Heart left ventricle (tissue), 16 donors: ENCODE results near the gene IGF2BP1. TPM values are rescaled to one million over a fixed set of nuclear protein-coding genes. Genes with fewer than 3 reads are reported as not detected.

Source experiments
- ATAC-seq, 4 donors: fragments of 200-7000 bp; cut with Tn5 transposase; one replicate each; pipeline ENCODE4 v1.9.1; 2020 to 2022; ENCODE audit warnings: moderate library complexity in 4 of 4, mild to moderate bottlenecking in 3 of 4, moderate number of reproducible peaks in 1 of 4
- DNase-seq, 5 donors: peaks; one replicate each; pipeline ENCODE4 v3.0.0-alpha.2; 2020
- H3K27ac ChIP-seq, 12 donors: fragments of 200-600 bp; sonication (generic) in 4 of 12; one replicate each; pipeline versions ENCODE4 v1.5.0 to v1.8.0; 2016 to 2022; ENCODE audit warnings: mild to moderate bottlenecking in 2 of 12
- H3K27me3 ChIP-seq, 9 donors: fragments of 200-600 bp; sonication (generic) in 2 of 9; one replicate each; pipeline versions ENCODE4 v1.5.1 to v1.8.0; 2016 to 2022; ENCODE audit warnings: mild to moderate bottlenecking in 3 of 9
- H3K36me3 ChIP-seq, 9 donors: fragments of 200-600 bp; sonication (generic) in 2 of 9; one replicate each; pipeline versions ENCODE4 v1.5.0 to v1.8.0; 2018 to 2022; ENCODE audit warnings: mild to moderate bottlenecking in 2 of 9
- H3K4me1 ChIP-seq, 12 donors: fragments of 200-600 bp; sonication (generic) in 4 of 12; one replicate each; pipeline versions ENCODE4 v1.5.0 to v1.8.0; 2016 to 2022; ENCODE audit warnings: mild to moderate bottlenecking in 3 of 12
- H3K4me3 ChIP-seq, 12 donors: fragments of 200-600 bp; sonication (generic) in 4 of 12; one replicate each; pipeline versions ENCODE4 v1.5.0 to v1.8.0; 2017 to 2022; ENCODE audit warnings: mild to moderate bottlenecking in 9 of 12, moderate library complexity in 4 of 12
- H3K9me3 ChIP-seq, 12 donors: fragments of 200-600 bp; sonication (generic) in 4 of 12; one replicate each; pipeline versions ENCODE4 v1.5.0 to v1.8.0; 2016 to 2022; ENCODE audit warnings: mild to moderate bottlenecking in 1 of 12
- POLR2A ChIP-seq, 2 donors: fragments of 450-650 bp; IDR thresholded peaks; one replicate each; pipeline ENCODE4 v1.6.1; 2017; ENCODE audit warnings: antibody characterized with exemption in 2 of 2, mild to moderate bottlenecking in 2 of 2, moderate library complexity in 2 of 2
- WGBS, 4 donors: extraction: QIAGEN DNeasy Blood & Tissue Kit in 2 of 4; methylation state at CpG; one replicate each; pipeline versions ENCODE4 v1.1.5 to v1.1.7; 2013 to 2018; 5-methylcytosine and 5-hydroxymethylcytosine counted together
- intact Hi-C, 10 donors: fragments of 100-400 bp; cut with DNase I; formaldehyde crosslinking; loops; one replicate each; pipeline versions ENCODE4 v1.11.1 to v1.14.2; 2022
- polyA plus RNA-seq, 2 donors: library from polyadenylated mRNA; stranded (reverse); fragments of 200-250 nt; gene quantifications; one replicate each; pipeline ENCODE4 v1.2.3, GENCODE V29; 2013
- total RNA-seq, 9 donors: library from RNA; depleted of rRNA in 2 of 9; stranded (reverse); fragments of >200 nt in 2 of 9; fragmentation: NEBNext Ultra II Directional in 3 of 9; extraction: Animal tissue kit (Norgen Biotek cat#: 25700) in 3 of 9; gene quantifications; one replicate each; pipeline versions ENCODE4 v1.1.0 to v1.2.4, GENCODE V29; 2016 to 2023
- TF ChIP-seq, protein P1 (sequence below), 12 donors: fragments of 200-600 bp; sonication (generic) in 4 of 12; IDR thresholded peaks; one replicate each; pipeline versions ENCODE4 v1.5.0 to v1.8.0; 2018 to 2022; ENCODE audit warnings: antibody characterized with exemption in 12 of 12, mild to moderate bottlenecking in 5 of 12
- donor health status: ischemic (EF 13 %, LVEDD 7.1; RV severe dilation, severe dysfunction).
- donor health status: healthy with polysubstance abuse.
- donor health status: DM: no; HTN: yes; CAD: no.
- donor health status: DM: no; HTN: no; CAD: no.
- donor health status: ischemic (EF 25% LVEDD 6.9; RV normal size, moderate dysfunction).
- donor health status: ischemic (EF 25% LVEDD 5.7; RV mildly dilated, moderate dysfunction).
- donor health status: healthy.
- donor health status: DM: yes; HTN: yes; CAD: no.
- donor health status: ischemic (EF 35%, LVEDD 5.7; RV mildly dilated, moderate dysfunction).
- donor health status: nonischemic (EF 11% LVEDD 7.7; RV severe dilation, severe dysfunction).
- donor health status: DM: yes; HTN: yes; CAD: no.
- donor health status: PGD.
- donor health status: ischemic (EF 29% LVEDD 5.4; RV normal size, mild dysfunction).
- donor health status: nonischemic (EF 23%, LVEDD 6.1; RV moderate dilation, normal function).

The IGF2BP1 gene
- total and polyA plus RNA-seq, 11 donors: 0.01 TPM; not detected in 10

DNA sequence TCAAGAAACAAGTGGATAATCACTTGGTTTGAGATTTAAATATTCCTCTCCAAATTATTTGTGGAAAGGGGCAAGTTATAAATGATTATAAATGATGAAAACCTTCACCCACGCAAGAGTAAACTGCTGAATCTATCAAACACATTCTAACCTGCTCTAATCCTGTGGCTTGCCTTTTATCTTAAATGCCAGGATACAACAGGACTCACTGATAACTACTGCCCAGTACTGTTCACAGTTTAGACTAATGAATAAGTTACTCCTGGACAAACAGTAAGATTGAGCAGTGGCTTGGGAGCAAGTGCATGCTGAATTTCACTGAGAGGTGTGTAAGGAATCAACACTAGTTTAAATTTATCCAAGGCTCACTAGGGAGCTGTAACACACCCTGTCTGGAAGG lies 31.1 kb downstream of the IGF2BP1 start:
- no peak for TF ChIP-seq POLR2A (IDR thresholded peaks at IDR 0.05)
- TF ChIP-seq, protein P1, sequence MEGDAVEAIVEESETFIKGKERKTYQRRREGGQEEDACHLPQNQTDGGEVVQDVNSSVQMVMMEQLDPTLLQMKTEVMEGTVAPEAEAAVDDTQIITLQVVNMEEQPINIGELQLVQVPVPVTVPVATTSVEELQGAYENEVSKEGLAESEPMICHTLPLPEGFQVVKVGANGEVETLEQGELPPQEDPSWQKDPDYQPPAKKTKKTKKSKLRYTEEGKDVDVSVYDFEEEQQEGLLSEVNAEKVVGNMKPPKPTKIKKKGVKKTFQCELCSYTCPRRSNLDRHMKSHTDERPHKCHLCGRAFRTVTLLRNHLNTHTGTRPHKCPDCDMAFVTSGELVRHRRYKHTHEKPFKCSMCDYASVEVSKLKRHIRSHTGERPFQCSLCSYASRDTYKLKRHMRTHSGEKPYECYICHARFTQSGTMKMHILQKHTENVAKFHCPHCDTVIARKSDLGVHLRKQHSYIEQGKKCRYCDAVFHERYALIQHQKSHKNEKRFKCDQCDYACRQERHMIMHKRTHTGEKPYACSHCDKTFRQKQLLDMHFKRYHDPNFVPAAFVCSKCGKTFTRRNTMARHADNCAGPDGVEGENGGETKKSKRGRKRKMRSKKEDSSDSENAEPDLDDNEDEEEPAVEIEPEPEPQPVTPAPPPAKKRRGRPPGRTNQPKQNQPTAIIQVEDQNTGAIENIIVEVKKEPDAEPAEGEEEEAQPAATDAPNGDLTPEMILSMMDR (IDR thresholded peaks at IDR 0.05): no peak
- Histone ChIP-seq H3K4me3 (no peak overlapping the region), H3K36me3 (no peaks in the 10 kb centered on the region), H3K27me3 (peaks cover 0 to 17% (median 0%) of the 10 kb centered on the region in 9 donors), H3K27ac (no peak overlapping the region), H3K4me1 (peaks cover 0 to 3% (median 0%) of the 10 kb centered on the region in 12 donors), H3K9me3 (no peaks in the 10 kb centered on the region)
- intact Hi-C loops: loop anchor here in 2 of 10 donors (10.0 kb wide), 2 partner anchors 143 to 223 kb away; no protein-coding TSS in a partner anchor
- no peak for DNase-seq
- WGBS, 4 donors: 65 to 81% (median 74%) methylated on average over 1 of the region's 1 CpG
- ATAC-seq: no peak

DNA sequence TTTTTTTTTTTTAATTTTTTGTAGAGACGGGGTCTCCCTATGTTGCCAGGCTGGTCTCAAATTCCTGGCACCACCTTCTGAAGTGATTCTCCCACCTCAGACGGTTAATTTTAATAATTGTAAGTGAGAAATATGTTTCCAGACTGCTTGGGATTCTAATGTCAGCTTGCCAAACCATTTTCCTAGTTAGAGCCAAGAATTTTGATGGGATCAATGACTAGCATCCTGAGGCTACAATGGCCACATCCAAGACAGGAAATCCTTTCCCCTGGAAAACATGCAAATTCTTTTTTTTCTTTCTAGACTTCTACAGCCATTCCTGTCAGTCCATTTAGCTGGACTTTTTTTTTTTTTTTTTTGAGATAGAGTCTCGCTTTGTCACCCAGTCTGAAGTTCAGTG lies 32.6 kb downstream of the IGF2BP1 start:
- 57 to 72% (median 64%) methylated on average over 3 of the region's 3 CpGs for WGBS, 4 donors

DNA sequence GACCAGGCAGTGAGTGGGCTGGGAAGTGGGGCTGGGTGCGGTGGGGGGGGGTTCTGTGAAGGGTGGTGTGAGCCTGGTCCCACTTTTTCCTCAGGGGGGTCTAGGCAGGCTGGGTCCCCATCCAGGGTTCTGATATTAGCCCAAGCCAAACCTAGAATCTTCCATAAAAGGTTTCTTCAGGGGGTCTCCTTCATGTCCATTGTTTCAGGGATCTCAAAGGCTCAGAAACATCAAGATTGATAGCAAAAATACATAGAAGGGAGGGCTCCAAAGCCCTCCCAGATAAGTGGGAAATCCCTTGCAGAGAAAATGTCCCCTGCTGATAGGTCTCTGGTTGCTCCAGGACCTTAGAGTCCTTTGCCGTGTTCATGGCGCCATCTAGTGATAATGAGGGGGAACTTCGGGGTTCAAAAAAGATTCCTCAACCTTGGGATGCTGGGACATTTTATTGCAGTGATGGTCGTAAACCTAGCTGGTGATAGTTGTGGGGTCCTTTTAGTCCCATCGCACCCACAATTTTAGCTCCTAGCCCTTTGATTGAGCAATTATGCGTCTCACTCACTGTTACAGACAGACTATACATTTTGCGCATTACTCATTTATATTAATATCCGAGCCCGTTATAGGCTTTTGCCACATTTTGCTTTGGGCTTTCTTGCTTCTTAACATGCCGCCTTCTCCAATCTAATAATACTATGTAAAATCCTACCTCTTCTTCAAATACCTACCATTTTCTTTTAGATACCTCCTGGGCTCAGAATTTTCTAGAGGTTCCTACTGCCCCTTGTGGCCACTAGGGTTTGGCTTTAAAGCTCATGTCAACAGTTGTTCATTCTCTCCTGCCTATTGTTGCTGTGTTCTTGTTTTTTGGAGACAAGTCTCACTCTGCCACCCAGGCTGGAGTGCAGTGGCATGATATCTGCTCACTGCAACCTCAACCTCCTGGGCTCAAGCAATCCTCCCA lies 35.1 kb downstream of the IGF2BP1 start:
- H3K9me3 ChIP-seq: no peaks in the 10 kb centered on the region
- DNase-seq: peak in 1 of 5 donors; percentile 25
- TF ChIP-seq POLR2A (IDR thresholded peaks at IDR 0.05): no peak
- TF ChIP-seq, protein P1 (IDR thresholded peaks at IDR 0.05): peak; percentile 69 to 81 (median 74)
- H3K4me1 ChIP-seq: peaks cover 0 to 3% (median 0%) of the 10 kb centered on the region in 12 donors
- no peaks in the 10 kb centered on the region for H3K36me3 ChIP-seq
- no peak overlapping the region for H3K27ac ChIP-seq
- no peak overlapping the region for H3K4me3 ChIP-seq
- peak in 3 of 4 donors; percentile 66 to 88 (median 69) for ATAC-seq
- 39 to 43% (median 40%) methylated on average over 11 of the region's 11 CpGs for WGBS, 4 donors
- peaks cover 0 to 34% (median 3%) of the 10 kb centered on the region in 9 donors for H3K27me3 ChIP-seq
- intact Hi-C loops: loop anchor here (5.0 to 10.0 kb wide), 13 partner anchors 87 to 360 kb away; partner anchors contain the start of genes ATP5MC1 (in 1 of the 10), SNF8 (in 1 of the 10), TTLL6 (in 1 of the 10) and UBE2Z (in 1 of the 10)

More for the DNA sequence above, 32.6 kb downstream of the IGF2BP1 start:
- intact Hi-C loops: loop anchor here (5.0 to 10.0 kb wide), 13 partner anchors 85 to 358 kb away; partner anchors contain the start of genes ATP5MC1 (in 1 of the 10), SNF8 (in 1 of the 10), TTLL6 (in 1 of the 10) and UBE2Z (in 1 of the 10)
- no peaks in the 10 kb centered on the region for H3K36me3 ChIP-seq
- peaks cover 0 to 3% (median 0%) of the 10 kb centered on the region in 12 donors for H3K4me1 ChIP-seq
- H3K9me3 ChIP-seq: no peaks in the 10 kb centered on the region
- TF ChIP-seq POLR2A (IDR thresholded peaks at IDR 0.05): no peak
- TF ChIP-seq, protein P1 (IDR thresholded peaks at IDR 0.05): no peak
- H3K27ac ChIP-seq: no peak overlapping the region
- DNase-seq: no peak
- H3K4me3 ChIP-seq: no peak overlapping the region
- no peak for ATAC-seq
- peaks cover 0 to 20% (median 0%) of the 10 kb centered on the region in 9 donors for H3K27me3 ChIP-seq
